Keratinocyte (primary cell): ENCODE results near the gene TTC22. TPM values are rescaled to one million over a fixed set of nuclear protein-coding genes. Genes with fewer than 3 reads are reported as not detected.

Source experiments
- DNase-seq: peaks from one replicate; pipeline ENCODE4 v3.0.0-alpha.2; 2011; ENCODE audit warnings: low read depth, missing footprints, low spot score
- FAIRE-seq: peaks from 2 replicates; lab custom pipeline; 2011; peaks lifted over from hg19 to GRCh38; lab: Jason Lieb, UNC
- H2AFZ ChIP-seq: 2 replicates; pipeline ENCODE4 v1.6.0; 2012; ENCODE audit warnings: low read length, control low read depth, inconsistent platforms; ENCODE audit not compliant: control insufficient read depth
- H3K27ac ChIP-seq: 2 replicates; pipeline ENCODE4 v1.5.1; 2011; ENCODE audit warnings: low read length; ENCODE audit not compliant: control insufficient read depth, insufficient read depth
- H3K27me3 ChIP-seq: 3 replicates; pipeline ENCODE4 v1.6.0; 2011; ENCODE audit warnings: low read length; ENCODE audit not compliant: control insufficient read depth, insufficient read depth; ENCODE audit errors: extremely low read depth
- H3K36me3 ChIP-seq, 2 experiments: 2 replicates in 1 of 2; 3 replicates in 1 of 2; pipeline ENCODE4 v1.5.1; 2011; ENCODE audit warnings: low read length in 2 of 2, mild to moderate bottlenecking in 1 of 2; ENCODE audit not compliant: control insufficient read depth in 2 of 2, insufficient read depth in 2 of 2; ENCODE audit errors: extremely low read depth in 1 of 2
- H3K4me1 ChIP-seq: 3 replicates; pipeline ENCODE4 v1.5.1; 2011; ENCODE audit warnings: low read length; ENCODE audit not compliant: control insufficient read depth, insufficient read depth; ENCODE audit errors: extremely low read depth
- H3K4me2 ChIP-seq: 3 replicates; pipeline ENCODE4 v1.6.0; 2011; ENCODE audit warnings: low read depth, low read length; ENCODE audit not compliant: control insufficient read depth, insufficient read depth; ENCODE audit errors: extremely low read depth
- H3K4me3 ChIP-seq, 3 experiments: fragments of 200-600 bp in 1 of 3; sonication (generic) in 1 of 3; 2 replicates in 2 of 3; 3 replicates in 1 of 3; pipeline ENCODE4 v1.5.1; 2011 to 2016; ENCODE audit warnings: low read length in 3 of 3, mild to moderate bottlenecking in 3 of 3, control low read depth in 2 of 3, inconsistent platforms in 1 of 3, low read depth in 1 of 3, mixed read lengths in 1 of 3, mixed run types in 1 of 3, moderate library complexity in 1 of 3; ENCODE audit not compliant: control insufficient read depth in 2 of 3, insufficient read depth in 2 of 3; ENCODE audit errors: extremely low read depth in 1 of 3
- H3K79me2 ChIP-seq: 2 replicates; pipeline ENCODE4 v1.6.0; 2012; ENCODE audit warnings: low read length; ENCODE audit not compliant: control insufficient read depth, insufficient read depth
- H3K9ac ChIP-seq: 3 replicates; pipeline ENCODE4 v1.6.0; 2011; ENCODE audit warnings: low read length; ENCODE audit not compliant: control insufficient read depth, insufficient read depth; ENCODE audit errors: extremely low read depth
- H3K9me1 ChIP-seq: 3 replicates; pipeline ENCODE4 v1.6.0; 2011; ENCODE audit warnings: low read length; ENCODE audit not compliant: control insufficient read depth, insufficient read depth; ENCODE audit errors: extremely low read depth
- H3K9me3 ChIP-seq: 2 replicates; pipeline ENCODE4 v1.5.1; 2012; ENCODE audit warnings: low read depth, low read length; ENCODE audit not compliant: control insufficient read depth
- H4K20me1 ChIP-seq: 3 replicates; pipeline ENCODE4 v1.6.0; 2011; ENCODE audit warnings: low read length; ENCODE audit not compliant: control insufficient read depth, insufficient read depth; ENCODE audit errors: extremely low read depth
- EZH2 ChIP-seq: IDR thresholded peaks from one replicate; pipeline ENCODE4 v1.6.1; 2012; ENCODE audit warnings: inconsistent platforms, mild to moderate bottlenecking, low read length, moderate library complexity
- dilution Hi-C: fragments of 300-500 bp; cut with MboI; formaldehyde crosslinking; loops from one replicate; pipeline ENCODE4 v1.7.0; 2020; ENCODE audit warnings: low sequenced_read_pairs; ENCODE audit not compliant: extremely low pct_ligation_motif_present
- polyA plus RNA-seq, 5 experiments: library from polyadenylated mRNA; depleted of rRNA in 3 of 5; stranded (reverse) in 3 of 5; stranded (forward) in 1 of 5; unstranded in 1 of 5; fragments of >200 nt; gene quantifications; 1 replicate in 1 of 5; 2 replicates in 3 of 5; 3 replicates in 1 of 5; pipeline versions ENCODE4 v1.2.1 to v1.2.3, GENCODE V29; 2011 to 2012; ENCODE audit warnings: missing spikeins in 2 of 5, low read depth in 1 of 5, low replicate concordance in 1 of 5
- TF ChIP-seq, protein P1 (sequence below), 3 experiments: IDR thresholded peaks in 1 of 3; conservative IDR thresholded peaks in 1 of 3; optimal IDR thresholded peaks in 1 of 3; 2 replicates in 2 of 3; 3 replicates in 1 of 3; pipeline versions ENCODE3 to v1.5.1; 2011; ENCODE audit warnings: low read length in 3 of 3, mild to moderate bottlenecking in 3 of 3, moderate library complexity in 2 of 3, control low read depth in 1 of 3, inconsistent platforms in 1 of 3; ENCODE audit not compliant: insufficient read depth in 2 of 3; ENCODE audit errors: extremely low read depth in 1 of 3

TTC22 gene
- polyA plus RNA-seq, 1 donor (not counting 4 experiments of a cell fraction or from before 2014, with no cell fraction given) = 5.1 TPM

DNA sequence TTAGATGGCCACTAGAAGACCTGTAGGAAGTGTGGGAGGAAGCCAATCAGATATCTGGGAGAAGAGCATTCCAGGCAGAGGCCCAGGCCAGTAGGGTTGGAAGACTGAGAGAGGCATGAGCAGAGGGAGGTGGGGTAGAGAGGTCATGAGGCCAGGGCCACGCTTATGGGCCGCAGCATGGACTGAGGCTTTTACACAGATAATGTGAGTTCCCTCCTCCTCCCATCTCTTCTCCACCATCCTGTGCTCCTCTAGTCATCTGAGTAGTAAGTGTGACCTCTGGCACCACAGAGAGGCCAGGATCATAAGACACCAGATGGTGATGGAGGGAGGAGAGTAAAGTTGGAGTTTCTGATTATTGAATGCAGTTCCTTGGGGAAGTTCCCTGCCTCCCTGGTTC lies 17.1 kb downstream of the TTC22 start:
- H3K4me2 ChIP-seq = no peak overlapping the region
- DNase-seq (no peak), FAIRE-seq (no peak)
- no peaks in the 10 kb centered on the region for H4K20me1 ChIP-seq
- H2AFZ ChIP-seq = no peak overlapping the region
- dilution Hi-C loops = no loop called here
- no peaks in the 10 kb centered on the region for H3K79me2 ChIP-seq
- TF ChIP-seq EZH2 = no peak
- TF ChIP-seq, protein P1, sequence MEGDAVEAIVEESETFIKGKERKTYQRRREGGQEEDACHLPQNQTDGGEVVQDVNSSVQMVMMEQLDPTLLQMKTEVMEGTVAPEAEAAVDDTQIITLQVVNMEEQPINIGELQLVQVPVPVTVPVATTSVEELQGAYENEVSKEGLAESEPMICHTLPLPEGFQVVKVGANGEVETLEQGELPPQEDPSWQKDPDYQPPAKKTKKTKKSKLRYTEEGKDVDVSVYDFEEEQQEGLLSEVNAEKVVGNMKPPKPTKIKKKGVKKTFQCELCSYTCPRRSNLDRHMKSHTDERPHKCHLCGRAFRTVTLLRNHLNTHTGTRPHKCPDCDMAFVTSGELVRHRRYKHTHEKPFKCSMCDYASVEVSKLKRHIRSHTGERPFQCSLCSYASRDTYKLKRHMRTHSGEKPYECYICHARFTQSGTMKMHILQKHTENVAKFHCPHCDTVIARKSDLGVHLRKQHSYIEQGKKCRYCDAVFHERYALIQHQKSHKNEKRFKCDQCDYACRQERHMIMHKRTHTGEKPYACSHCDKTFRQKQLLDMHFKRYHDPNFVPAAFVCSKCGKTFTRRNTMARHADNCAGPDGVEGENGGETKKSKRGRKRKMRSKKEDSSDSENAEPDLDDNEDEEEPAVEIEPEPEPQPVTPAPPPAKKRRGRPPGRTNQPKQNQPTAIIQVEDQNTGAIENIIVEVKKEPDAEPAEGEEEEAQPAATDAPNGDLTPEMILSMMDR (optimal IDR thresholded peaks at IDR 0.05 in 1 of 3, IDR thresholded peaks at IDR 0.05 in 1 of 3, conservative IDR thresholded peaks at IDR 0.05 in 1 of 3; ENCODE audit: extremely low read depth in 1 of 3, insufficient read depth in 2 of 3, low read length in 3 of 3) = no peak
- H3K36me3 ChIP-seq = peaks cover 0 to 4% of the 10 kb centered on the region in 2 experiments
- no peaks in the 10 kb centered on the region for H3K9me3 ChIP-seq
- H3K4me3 ChIP-seq = no peak overlapping the region
- no peaks in the 10 kb centered on the region for H3K4me1 ChIP-seq
- H3K27ac ChIP-seq = no peak overlapping the region
- H3K9me1 ChIP-seq = no peaks in the 10 kb centered on the region
- peaks cover 5% of the 10 kb centered on the region for H3K27me3 ChIP-seq
- H3K9ac ChIP-seq = no peak overlapping the region

DNA sequence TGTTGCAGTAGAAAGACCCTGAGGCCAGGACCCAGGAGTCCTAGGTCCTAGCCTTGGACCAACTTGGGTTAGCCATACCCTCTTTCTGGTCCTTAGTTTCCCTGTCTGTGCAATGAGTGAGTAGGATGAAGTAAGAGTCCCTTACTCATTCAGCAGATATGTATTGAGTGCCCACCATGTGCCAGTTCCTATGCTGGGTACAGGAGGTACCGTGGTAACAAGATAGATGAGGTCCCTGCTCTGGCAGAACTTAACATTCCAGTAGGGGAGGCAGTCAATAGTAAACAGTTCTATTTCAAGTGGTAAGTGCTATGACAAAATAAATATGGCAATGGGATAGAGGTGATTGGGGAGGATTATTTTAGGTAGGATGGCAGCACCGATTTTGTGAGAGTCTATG lies 18.5 kb downstream of the TTC22 start:
- H3K9me1 ChIP-seq = no peaks in the 10 kb centered on the region
- H3K9me3 ChIP-seq = no peaks in the 10 kb centered on the region
- peaks cover 0 to 4% of the 10 kb centered on the region in 2 experiments for H3K36me3 ChIP-seq
- H3K9ac ChIP-seq = no peak overlapping the region
- H3K4me2 ChIP-seq = no peak overlapping the region
- H3K4me3 ChIP-seq = no peak overlapping the region
- dilution Hi-C loops = no loop called here
- FAIRE-seq (no peak), DNase-seq (no peak)
- TF ChIP-seq, protein P1 (optimal IDR thresholded peaks at IDR 0.05 in 1 of 3, IDR thresholded peaks at IDR 0.05 in 1 of 3, conservative IDR thresholded peaks at IDR 0.05 in 1 of 3; ENCODE audit: extremely low read depth in 1 of 3, insufficient read depth in 2 of 3, low read length in 3 of 3) = no peak
- no peak for TF ChIP-seq EZH2
- H3K4me1 ChIP-seq = no peaks in the 10 kb centered on the region
- peaks cover 5% of the 10 kb centered on the region for H3K27me3 ChIP-seq
- H3K27ac ChIP-seq = no peak overlapping the region
- no peaks in the 10 kb centered on the region for H4K20me1 ChIP-seq
- H3K79me2 ChIP-seq = no peaks in the 10 kb centered on the region
- no peak overlapping the region for H2AFZ ChIP-seq
